HG02970 (cell line): Measurements from ENCODE around the gene UTS2R.

Source experiments
- ATAC-seq: cut with Tn5 transposase; IDR thresholded peaks from one replicate; pipeline ENCODE4 v1.9.1; 2021; ENCODE audit warnings: mild to moderate bottlenecking, moderate library complexity, moderate number of reproducible peaks; ENCODE audit not compliant: unreplicated experiment, low FRiP score

Gene UTS2R

DNA sequence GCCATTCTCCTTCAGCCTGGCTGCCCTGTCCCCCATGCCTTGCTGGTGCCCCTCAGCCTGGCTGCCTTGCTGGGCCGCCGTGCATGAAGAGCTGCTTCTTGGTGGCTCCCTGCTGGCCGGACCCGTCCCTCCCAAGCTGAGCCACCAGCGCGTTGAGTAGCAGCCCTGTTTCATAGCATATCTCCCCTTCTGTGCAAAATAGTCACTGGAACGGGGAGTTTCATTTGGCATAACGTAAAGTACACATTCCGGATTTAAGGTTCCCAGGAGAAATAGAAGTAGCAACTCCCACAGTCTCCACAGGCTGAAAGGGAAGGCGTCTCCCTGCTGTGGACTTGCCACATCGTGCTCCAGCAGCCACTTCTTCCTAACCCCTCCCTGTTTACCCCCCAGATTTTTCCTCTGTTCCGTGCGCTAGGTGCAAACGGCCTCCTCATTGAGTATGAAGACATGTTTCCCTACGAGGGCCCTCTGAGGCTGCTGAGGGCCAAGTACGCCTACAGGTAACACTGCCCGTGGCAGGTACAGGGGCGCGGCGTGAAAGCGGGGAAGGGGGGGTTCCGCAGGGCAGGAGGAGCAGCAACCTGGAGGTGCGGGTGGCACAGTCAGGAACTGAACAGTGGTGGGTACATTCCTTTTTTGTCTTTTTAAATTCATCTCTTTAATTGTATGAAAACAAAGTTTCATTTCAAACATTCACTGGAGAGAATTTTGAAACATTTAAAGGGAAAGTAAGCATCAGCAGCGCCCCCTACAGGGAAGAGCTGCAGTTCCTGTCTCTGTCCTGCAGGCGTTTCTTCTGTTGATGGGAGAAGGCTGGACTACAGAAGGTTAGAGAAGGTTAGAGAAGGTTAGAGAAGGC, 52.7 kb downstream of the UTS2R start:
- ATAC-seq, result no peak

DNA sequence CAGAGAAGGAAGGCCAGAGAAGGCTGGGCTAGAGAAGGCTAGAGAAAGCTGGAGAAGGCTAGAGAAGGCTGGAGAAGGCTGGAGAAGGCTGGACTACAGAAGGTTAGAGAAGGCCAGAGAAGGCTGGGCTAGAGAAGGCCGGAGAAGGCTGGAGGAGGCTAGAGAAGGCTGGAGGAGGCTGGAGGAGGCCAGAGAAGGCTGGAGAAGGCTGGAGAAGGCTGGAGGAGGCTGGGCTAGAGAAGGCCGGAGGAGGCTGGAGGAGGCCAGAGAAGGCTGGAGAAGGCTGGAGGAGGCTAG, 53.2 kb downstream of the UTS2R start:
- ATAC-seq, result no peak
